GM13976 (cell line): ENCODE measurements around the gene FOXF1.

Experiments
- DNase-seq: peaks from one replicate; pipeline ENCODE4 v3.0.0; 2012; ENCODE audit warnings: low spot score
- in situ Hi-C: fragments of 300-500 bp; cut with MboI; formaldehyde crosslinking; loops from one replicate; pipeline ENCODE4 v1.12.0; 2022; ENCODE audit warnings: low sequenced_read_pairs, mixed read lengths, inconsistent platforms; ENCODE audit not compliant: unreplicated experiment
- TF ChIP-seq, protein P1 (sequence below): IDR thresholded peaks from 2 replicates; pipeline ENCODE4 v1.5.1; 2012; ENCODE audit warnings: borderline replicate concordance, mild to moderate bottlenecking; ENCODE audit not compliant: insufficient read depth; ENCODE audit errors: extremely low read depth, missing control alignments, control extremely low read depth

The FOXF1 gene

DNA sequence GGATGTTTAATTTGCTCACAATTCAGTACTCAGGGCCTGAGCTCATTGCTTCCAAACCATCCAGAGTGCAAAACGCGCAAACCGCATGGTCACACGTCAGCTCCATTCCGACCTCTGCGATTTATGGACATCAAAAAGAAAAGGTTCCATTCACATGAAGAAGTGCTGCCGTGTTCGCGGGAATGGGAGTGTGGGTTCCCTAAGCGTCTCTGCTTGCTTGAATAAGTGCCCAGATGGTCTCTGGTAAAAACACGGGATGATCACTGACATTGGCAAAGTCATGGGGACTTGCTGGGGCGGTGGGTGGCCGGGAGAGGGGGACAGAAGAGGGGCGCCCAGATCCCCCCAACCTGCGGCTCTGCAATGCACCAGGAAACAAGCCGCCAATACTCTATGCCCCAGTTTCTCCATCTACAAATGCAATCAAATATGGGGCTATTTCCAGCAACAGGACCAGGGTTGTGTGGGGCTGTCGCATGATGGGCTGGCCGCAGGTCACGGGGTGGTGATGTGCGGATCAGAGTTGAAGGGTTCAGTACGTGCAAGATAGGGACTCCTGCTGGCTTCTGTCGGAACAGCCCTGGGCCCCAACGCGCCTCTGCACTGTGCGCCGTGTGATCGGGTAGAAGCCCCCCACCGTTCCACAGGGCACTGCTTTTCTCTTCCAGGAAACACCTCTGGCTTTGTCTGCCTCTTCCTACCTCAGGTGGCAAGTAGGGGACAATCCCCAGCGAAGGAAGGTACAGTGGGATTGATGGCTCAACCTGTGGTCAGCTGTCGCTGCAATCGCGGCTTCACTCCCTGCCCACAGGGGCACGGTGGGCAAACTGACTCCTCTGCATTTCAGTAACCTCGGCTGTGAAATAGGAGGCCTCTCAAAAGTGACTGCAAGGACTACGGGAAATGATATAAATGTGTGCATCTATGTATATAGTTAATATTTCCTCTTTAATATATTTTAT, 11.2 kb downstream of the FOXF1 start:
- TF ChIP-seq, protein P1, sequence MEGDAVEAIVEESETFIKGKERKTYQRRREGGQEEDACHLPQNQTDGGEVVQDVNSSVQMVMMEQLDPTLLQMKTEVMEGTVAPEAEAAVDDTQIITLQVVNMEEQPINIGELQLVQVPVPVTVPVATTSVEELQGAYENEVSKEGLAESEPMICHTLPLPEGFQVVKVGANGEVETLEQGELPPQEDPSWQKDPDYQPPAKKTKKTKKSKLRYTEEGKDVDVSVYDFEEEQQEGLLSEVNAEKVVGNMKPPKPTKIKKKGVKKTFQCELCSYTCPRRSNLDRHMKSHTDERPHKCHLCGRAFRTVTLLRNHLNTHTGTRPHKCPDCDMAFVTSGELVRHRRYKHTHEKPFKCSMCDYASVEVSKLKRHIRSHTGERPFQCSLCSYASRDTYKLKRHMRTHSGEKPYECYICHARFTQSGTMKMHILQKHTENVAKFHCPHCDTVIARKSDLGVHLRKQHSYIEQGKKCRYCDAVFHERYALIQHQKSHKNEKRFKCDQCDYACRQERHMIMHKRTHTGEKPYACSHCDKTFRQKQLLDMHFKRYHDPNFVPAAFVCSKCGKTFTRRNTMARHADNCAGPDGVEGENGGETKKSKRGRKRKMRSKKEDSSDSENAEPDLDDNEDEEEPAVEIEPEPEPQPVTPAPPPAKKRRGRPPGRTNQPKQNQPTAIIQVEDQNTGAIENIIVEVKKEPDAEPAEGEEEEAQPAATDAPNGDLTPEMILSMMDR = no peak
- DNase-seq = no peak
- in situ Hi-C loops = loop anchor here (25.0 kb wide), 3 partner anchors 184 to 709 kb away; no protein-coding TSS in a partner anchor

DNA sequence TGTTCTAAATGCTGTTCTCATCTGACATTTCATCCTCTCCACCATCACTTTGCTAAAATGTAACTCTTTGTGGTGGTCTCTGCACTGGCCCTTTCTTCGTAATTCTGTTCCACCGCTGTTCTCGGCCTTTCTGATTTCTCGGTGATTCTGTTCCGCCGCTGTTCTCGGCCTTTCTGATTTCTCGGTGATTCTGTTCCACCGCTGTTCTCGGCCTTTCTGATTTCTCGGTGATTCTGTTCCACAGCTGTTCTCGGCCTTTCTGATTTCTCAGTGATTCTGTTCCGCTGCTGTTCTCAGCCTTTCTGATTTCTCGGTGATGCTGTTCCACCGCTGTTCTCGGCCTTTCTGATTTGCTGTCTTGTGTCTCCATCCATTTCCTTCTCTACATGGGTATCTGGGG, 12.3 kb downstream of the FOXF1 start:
- TF ChIP-seq, protein P1 = no peak
- in situ Hi-C loops = loop anchor here (25.0 kb wide), 3 partner anchors 185 to 710 kb away; no protein-coding TSS in a partner anchor
- DNase-seq = no peak

DNA sequence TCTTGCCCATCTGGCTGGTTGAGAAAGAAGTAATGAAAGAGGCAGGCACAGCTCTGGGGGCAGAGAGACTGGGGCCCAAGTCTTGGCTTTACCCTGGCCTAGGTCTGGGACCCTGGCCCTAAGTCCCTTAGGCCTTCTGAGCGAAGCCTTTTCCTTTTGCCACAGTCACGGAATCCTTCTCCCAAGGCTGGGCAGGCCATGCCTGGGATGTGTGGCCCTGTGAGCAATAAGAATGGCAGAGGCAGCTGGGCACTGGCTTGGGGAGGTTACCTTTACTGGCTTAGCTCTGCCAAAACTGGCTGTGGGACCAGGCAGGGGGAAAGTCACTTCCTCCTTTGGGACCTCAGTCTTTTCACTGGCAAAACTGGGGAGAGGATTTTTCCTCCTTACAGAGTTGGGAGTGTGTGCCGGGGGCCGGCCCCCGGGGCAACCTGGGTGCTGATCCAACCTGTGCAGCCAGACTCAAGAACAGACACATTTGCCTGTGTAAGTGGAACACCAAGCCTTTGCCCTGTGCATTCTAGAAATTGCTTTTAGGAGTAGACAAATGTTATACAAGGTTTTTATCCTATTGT, 12.9 kb downstream of the FOXF1 start:
- TF ChIP-seq, protein P1 = no peak
- DNase-seq = no peak
- in situ Hi-C loops = loop anchor here (25.0 kb wide), 3 partner anchors 186 to 711 kb away; no protein-coding TSS in a partner anchor

DNA sequence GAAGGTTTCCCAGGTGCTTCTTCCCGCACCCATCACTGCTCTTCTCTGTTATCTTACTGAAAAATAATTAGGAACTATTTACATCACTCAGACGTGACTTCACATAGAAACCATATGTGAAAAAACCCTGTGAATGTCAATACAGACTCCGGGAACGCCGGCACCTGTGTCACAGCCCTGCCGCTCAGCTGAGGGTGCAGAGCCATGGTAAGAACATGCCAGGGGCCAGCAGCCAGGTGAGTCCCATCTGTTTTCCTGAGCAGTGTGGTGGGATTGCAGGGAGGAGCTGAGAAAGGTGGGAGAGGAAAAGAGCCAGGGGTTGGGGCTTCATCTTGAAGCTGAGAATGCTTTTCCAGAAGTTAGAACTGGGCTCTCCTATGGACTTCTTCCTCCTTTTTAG, 13.7 kb downstream of the FOXF1 start:
- DNase-seq = no peak
- TF ChIP-seq, protein P1 = no peak
- in situ Hi-C loops = loop anchor here (25.0 kb wide), 3 partner anchors 187 to 712 kb away; no protein-coding TSS in a partner anchor

DNA sequence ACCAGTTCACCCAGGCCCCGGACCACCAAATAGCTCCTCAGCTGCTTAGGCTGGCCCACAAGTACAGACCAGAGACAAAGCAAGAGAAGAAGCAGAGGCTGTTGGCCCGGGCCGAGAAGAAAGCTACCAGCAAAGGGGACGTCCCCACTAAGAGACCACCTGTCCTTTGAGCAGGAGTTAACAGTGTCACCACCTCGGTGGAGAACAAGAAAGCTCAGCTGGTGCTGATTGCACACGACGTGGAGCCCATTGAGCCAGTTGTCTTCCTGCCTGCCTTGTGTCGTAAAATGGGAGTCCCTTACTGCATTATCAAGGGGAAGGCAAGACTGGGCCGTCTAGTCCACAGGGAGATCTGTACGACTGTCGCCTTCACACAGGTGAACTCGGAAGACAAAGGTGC, 15.4 kb downstream of the FOXF1 start:
- TF ChIP-seq, protein P1 = no peak
- DNase-seq = no peak
- in situ Hi-C loops = no loop called here

DNA sequence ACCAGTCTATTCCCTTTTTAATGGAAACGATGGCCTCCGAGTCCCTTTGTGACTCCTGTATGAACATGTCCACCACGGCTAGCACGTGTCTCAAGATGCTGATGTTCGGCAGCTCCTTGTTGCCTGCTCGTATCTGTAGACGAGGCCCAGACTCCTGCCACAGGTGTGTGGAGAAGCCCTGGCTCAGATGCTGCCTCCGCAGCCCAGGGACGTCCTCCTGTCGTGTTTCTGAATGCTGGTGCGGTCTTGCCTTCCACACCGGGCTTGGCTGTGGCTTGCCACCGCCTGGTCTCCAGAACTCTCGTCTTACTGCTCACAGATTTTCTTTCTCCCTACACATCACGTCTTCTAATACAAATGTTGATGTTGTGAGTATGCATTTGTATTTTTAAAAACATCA, 17.0 kb downstream of the FOXF1 start:
- in situ Hi-C loops = no loop called here
- TF ChIP-seq, protein P1 = no peak
- DNase-seq = no peak
